ENCODE measurements around the gene SENP2.

SENP2 gene

DNA sequence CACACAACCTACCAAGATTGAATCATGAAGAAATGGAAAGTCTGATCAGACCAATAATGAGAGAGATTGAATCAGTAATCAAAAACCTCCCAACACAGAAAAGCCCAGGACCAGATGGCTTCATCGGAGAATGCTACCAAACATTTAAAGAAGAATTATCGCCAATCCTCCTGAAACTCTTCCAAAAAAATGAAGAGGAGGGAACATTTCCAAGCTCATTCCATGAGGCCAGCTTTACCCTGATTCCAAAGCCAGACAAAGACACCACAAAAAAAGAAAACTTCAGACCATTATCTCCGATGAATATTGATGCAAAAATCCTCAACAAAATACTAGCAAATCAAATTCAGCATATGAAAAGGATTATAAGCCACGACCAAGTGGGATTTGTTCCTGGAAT lies 94.1 kb downstream of the SENP2 start:
- Histone ChIP-seq H3K4me1 (ENCODE audit: control insufficient read depth, insufficient read depth, low read length) (no peaks in the 10 kb centered on the region), H3K9ac (ENCODE audit: low read length in 2 of 2) (no peak overlapping the region), H3K9me3 (ENCODE audit: control insufficient read depth in 2 of 2, low read length in 2 of 2) (peaks cover 0 to 4% of the 10 kb centered on the region in 2 donors), H3K27ac (ENCODE audit: low read length) (no peak overlapping the region), H3K36me3 (ENCODE audit: control insufficient read depth in 2 of 2, insufficient read depth in 2 of 2, low read length in 2 of 2) (no peaks in the 10 kb centered on the region), H3K4me3 (ENCODE audit: low read length in 2 of 2) (no peak overlapping the region), H3K27me3 (ENCODE audit: control insufficient read depth in 1 of 2, insufficient read depth in 2 of 2, low read length in 2 of 2) (no peaks in the 10 kb centered on the region)
